ENCODE results near the gene FCHSD2.

FCHSD2 gene

DNA sequence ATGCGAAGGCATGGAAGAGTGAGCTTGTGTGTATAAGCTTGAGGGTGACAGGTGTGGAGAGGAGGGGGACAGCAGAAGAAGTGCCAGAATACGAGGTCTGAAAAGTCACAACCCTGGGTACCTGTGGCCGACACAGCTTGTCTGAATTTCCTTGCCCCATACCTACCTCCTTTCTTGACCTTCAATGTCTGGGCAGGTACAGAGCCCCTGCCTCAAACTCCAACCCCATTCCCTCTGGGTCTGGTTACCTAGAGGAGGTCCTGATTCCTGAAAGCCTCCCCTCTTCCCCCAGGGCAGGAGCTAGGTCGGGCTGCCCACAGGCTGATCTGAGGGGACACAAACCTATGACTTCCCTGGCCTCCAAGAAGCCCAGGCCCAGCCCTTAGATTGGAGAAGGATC, 36.6 kb upstream of the FCHSD2 start:
- in situ Hi-C loops (cut with HindIII; ENCODE audit: low sequenced_read_pairs), result loop anchor here (5.0 kb wide), 1 partner anchor 366 kb away; the partner anchor contains the start of gene ATG16L2
- DNase-seq (ENCODE audit: low read depth), result no peak
- TF ChIP-seq, protein P1, sequence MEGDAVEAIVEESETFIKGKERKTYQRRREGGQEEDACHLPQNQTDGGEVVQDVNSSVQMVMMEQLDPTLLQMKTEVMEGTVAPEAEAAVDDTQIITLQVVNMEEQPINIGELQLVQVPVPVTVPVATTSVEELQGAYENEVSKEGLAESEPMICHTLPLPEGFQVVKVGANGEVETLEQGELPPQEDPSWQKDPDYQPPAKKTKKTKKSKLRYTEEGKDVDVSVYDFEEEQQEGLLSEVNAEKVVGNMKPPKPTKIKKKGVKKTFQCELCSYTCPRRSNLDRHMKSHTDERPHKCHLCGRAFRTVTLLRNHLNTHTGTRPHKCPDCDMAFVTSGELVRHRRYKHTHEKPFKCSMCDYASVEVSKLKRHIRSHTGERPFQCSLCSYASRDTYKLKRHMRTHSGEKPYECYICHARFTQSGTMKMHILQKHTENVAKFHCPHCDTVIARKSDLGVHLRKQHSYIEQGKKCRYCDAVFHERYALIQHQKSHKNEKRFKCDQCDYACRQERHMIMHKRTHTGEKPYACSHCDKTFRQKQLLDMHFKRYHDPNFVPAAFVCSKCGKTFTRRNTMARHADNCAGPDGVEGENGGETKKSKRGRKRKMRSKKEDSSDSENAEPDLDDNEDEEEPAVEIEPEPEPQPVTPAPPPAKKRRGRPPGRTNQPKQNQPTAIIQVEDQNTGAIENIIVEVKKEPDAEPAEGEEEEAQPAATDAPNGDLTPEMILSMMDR (IDR thresholded peaks at IDR 0.05; ENCODE audit: low read depth, low read length, missing control alignments), result no peak
- H3K4me3 ChIP-seq (ENCODE audit: low read depth, low read length), result no peak overlapping the region

GRCh38 chr11:73177778-73178539, 35.8 kb upstream of the FCHSD2 start:
- no peak overlapping the region for H3K4me3 ChIP-seq (ENCODE audit: low read depth, low read length)
- TF ChIP-seq, protein P1 (IDR thresholded peaks at IDR 0.05; ENCODE audit: low read depth, low read length, missing control alignments), result peak; percentile 74
- DNase-seq (ENCODE audit: low read depth), result peak; percentile 67
- in situ Hi-C loops (cut with HindIII; ENCODE audit: low sequenced_read_pairs), result loop anchor here (5.0 kb wide), 1 partner anchor 366 kb away; the partner anchor contains the start of gene ATG16L2

- in situ Hi-C loops (cut with HindIII; ENCODE audit: low sequenced_read_pairs), result loop anchor here (5.0 kb wide), 1 partner anchor 365 kb away; the partner anchor contains the start of gene ATG16L2
Measured at GRCh38 chr11:73177380-73177777, 35.3 kb upstream of the FCHSD2 start.

DNA sequence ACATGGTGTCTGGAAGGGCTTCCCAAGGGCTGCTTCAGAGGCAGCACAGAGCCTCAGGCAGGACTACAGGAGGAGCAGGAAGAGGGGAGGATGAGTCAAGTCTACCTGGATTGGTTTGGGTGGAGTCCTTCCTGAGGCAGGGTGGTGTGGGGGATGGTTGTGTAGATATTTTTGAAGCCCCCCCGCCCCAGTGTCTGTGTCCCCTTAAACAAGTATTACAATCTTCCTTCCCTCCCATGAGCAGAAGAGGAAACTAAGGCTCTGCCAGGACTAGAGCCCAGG, 34.7 kb upstream of the FCHSD2 start:
- in situ Hi-C loops (cut with HindIII; ENCODE audit: low sequenced_read_pairs), result loop anchor here (5.0 kb wide), 1 partner anchor 365 kb away; the partner anchor contains the start of gene ATG16L2
- TF ChIP-seq, protein P1 (IDR thresholded peaks at IDR 0.05; ENCODE audit: low read depth, low read length, missing control alignments), result no peak
- H3K4me3 ChIP-seq (ENCODE audit: low read depth, low read length), result no peak overlapping the region
- DNase-seq (ENCODE audit: low read depth), result no peak

More at GRCh38 chr11:73177380-73177777, 35.3 kb upstream of the FCHSD2 start:
- no peak overlapping the region for H3K4me3 ChIP-seq (ENCODE audit: low read depth, low read length)
- TF ChIP-seq, protein P1 (IDR thresholded peaks at IDR 0.05; ENCODE audit: low read depth, low read length, missing control alignments), result no peak
- DNase-seq (ENCODE audit: low read depth), result no peak

GRCh38 chr11:73176145-73176873, 34.2 kb upstream of the FCHSD2 start:
- in situ Hi-C loops (cut with HindIII; ENCODE audit: low sequenced_read_pairs), result loop anchor here (5.0 kb wide), 1 partner anchor 364 kb away; the partner anchor contains the start of gene ATG16L2
- TF ChIP-seq, protein P1 (IDR thresholded peaks at IDR 0.05; ENCODE audit: low read depth, low read length, missing control alignments), result no peak
- no peak for DNase-seq (ENCODE audit: low read depth)
- H3K4me3 ChIP-seq (ENCODE audit: low read depth, low read length), result no peak overlapping the region

GRCh38 chr11:73175551-73176144, 33.5 kb upstream of the FCHSD2 start:
- H3K4me3 ChIP-seq (ENCODE audit: low read depth, low read length), result no peak overlapping the region
- in situ Hi-C loops (cut with HindIII; ENCODE audit: low sequenced_read_pairs), result loop anchor here (5.0 kb wide), 1 partner anchor 363 kb away; the partner anchor contains the start of gene ATG16L2
- no peak for DNase-seq (ENCODE audit: low read depth)
- TF ChIP-seq, protein P1 (IDR thresholded peaks at IDR 0.05; ENCODE audit: low read depth, low read length, missing control alignments), result no peak

All from astrocyte of the cerebellum (primary cell).